NCI-H1436 (cell line): ENCODE data around the gene NDUFB3.
"Not testable (repeated sequence)": the region's sequence is repeated elsewhere in the genome, so short reads cannot be mapped to it uniquely, and the experiment has no call there.

ENCODE experiments used
- DNase-seq: peaks from one replicate; lab custom pipeline; 2025; lab: John Stamatoyannopoulos, UW

NDUFB3 gene

GRCh38 chr2:201093573-201093972 is 21.8 kb downstream of the NDUFB3 start:
- DNase-seq, result no peak

GRCh38 chr2:201100497-201100896 is 28.7 kb downstream of the NDUFB3 start:
- DNase-seq, result no peak

- DNase-seq, result no peak
These were observed 34.0 kb downstream of the NDUFB3 start for GRCh38 chr2:201105759-201106158.

GRCh38 chr2:201107624-201108023 is 35.8 kb downstream of the NDUFB3 start:
- DNase-seq, result no peak

GRCh38 chr2:201108341-201108740 is 36.5 kb downstream of the NDUFB3 start:
- no peak for DNase-seq

- DNase-seq, result no peak
These were observed 37.4 kb downstream of the NDUFB3 start for GRCh38 chr2:201109186-201109585.

GRCh38 chr2:201110615-201111014 is 38.8 kb downstream of the NDUFB3 start:
- DNase-seq, result no peak

GRCh38 chr2:201111096-201111495 is 39.3 kb downstream of the NDUFB3 start:
- DNase-seq, result no peak

- no peak for DNase-seq
These were observed 42.5 kb downstream of the NDUFB3 start for GRCh38 chr2:201114350-201114749.

- DNase-seq, result no peak
These were observed 43.0 kb downstream of the NDUFB3 start for GRCh38 chr2:201114846-201115245.

GRCh38 chr2:201116115-201116958 is 44.5 kb downstream of the NDUFB3 start, which contains the start of gene CFLAR:
Gene CFLAR, plus strand, starts transcription at chr2:201116164. Its CDS starts 13,702 bp downstream, at chr2:201129866.
- DNase-seq, result peak; percentile 27

GRCh38 chr2:201116959-201117734 is 45.3 kb downstream of the NDUFB3 start:
- peak; percentile 53 for DNase-seq

GRCh38 chr2:201117735-201118094 is 45.9 kb downstream of the NDUFB3 start:
- not testable (repeated sequence) for DNase-seq

- DNase-seq, result peak; percentile 44
These were observed 46.5 kb downstream of the NDUFB3 start for GRCh38 chr2:201118121-201118960.

- peak; percentile 34 for DNase-seq
These were observed 47.4 kb downstream of the NDUFB3 start for GRCh38 chr2:201118961-201119854.

- DNase-seq, result no peak
These were observed 50.5 kb downstream of the NDUFB3 start for GRCh38 chr2:201122276-201122675.

- no peak for DNase-seq
These were observed 54.7 kb downstream of the NDUFB3 start for GRCh38 chr2:201126308-201127151.

- DNase-seq, result no peak
These were observed 55.3 kb downstream of the NDUFB3 start for GRCh38 chr2:201127152-201127511.

- DNase-seq, result no peak
These were observed 55.8 kb downstream of the NDUFB3 start for GRCh38 chr2:201127570-201127969.

GRCh38 chr2:201128033-201128432 is 56.2 kb downstream of the NDUFB3 start:
- no peak for DNase-seq
